Sigmoid colon (tissue), 7 donors: ENCODE data around the gene YIF1B. TPM values are rescaled to one million over a fixed set of nuclear protein-coding genes. Genes with fewer than 3 reads are reported as not detected.
"Not testable (repeated sequence)": the region's sequence is repeated elsewhere in the genome, so short reads cannot be mapped to it uniquely, and the experiment has no call there.

Experiments used
- DNase-seq: peaks from one replicate; pipeline ENCODE4 v3.0.0-alpha.2; 2019
- H3K27ac ChIP-seq, 4 donors: fragments of 200-600 bp; sonication (generic); one replicate each; pipeline ENCODE4 v1.5.1; 2016 to 2019; ENCODE audit warnings: mild to moderate bottlenecking in 1 of 4
- H3K27me3 ChIP-seq, 3 donors: fragments of 200-600 bp; sonication (generic); one replicate each; pipeline ENCODE4 v1.5.1; 2019; ENCODE audit warnings: mild to moderate bottlenecking in 1 of 3
- H3K36me3 ChIP-seq, 4 donors: fragments of 200-600 bp; sonication (generic); one replicate each; pipeline ENCODE4 v1.5.1; 2016 to 2019
- H3K4me1 ChIP-seq, 4 donors: fragments of 200-600 bp; sonication (generic); one replicate each; pipeline ENCODE4 v1.5.1; 2017 to 2019
- H3K4me3 ChIP-seq, 4 donors: fragments of 200-600 bp; sonication (generic); one replicate each; pipeline ENCODE4 v1.5.1; 2017 to 2019; ENCODE audit warnings: mild to moderate bottlenecking in 2 of 4, moderate library complexity in 1 of 4
- H3K9me3 ChIP-seq, 4 donors: fragments of 200-600 bp in 3 of 4; sonication (generic) in 3 of 4; one replicate each; pipeline versions ENCODE4 v1.5.1 to v1.6.1; 2013 to 2019
- CTCF ChIP-seq, 4 experiments: fragments of 450-650 bp in 3 of 4; fragments of 200-600 bp in 1 of 4; IDR thresholded peaks; one replicate each; pipeline ENCODE4 v1.5.1; 2016 to 2019; ENCODE audit warnings: antibody characterized with exemption in 4 of 4, mild to moderate bottlenecking in 3 of 4, moderate library complexity in 2 of 4
- EP300 ChIP-seq, 4 donors: sonication (generic); formaldehyde crosslinking; IDR thresholded peaks; one replicate each; pipeline ENCODE4 v1.6.1; 2017; ENCODE audit warnings: antibody characterized with exemption in 4 of 4
- POLR2A ChIP-seq, 2 donors: fragments of 450-650 bp; IDR thresholded peaks; one replicate each; pipeline ENCODE4 v1.6.1; 2016; ENCODE audit warnings: antibody characterized with exemption in 2 of 2, mild to moderate bottlenecking in 2 of 2, moderate library complexity in 2 of 2
- POLR2AphosphoS5 ChIP-seq, 4 donors: sonication (generic); formaldehyde crosslinking; IDR thresholded peaks; one replicate each; pipeline ENCODE4 v1.6.1; 2017; ENCODE audit warnings: antibody characterized with exemption in 4 of 4
- WGBS, 2 donors: extraction: QIAGEN DNeasy Blood & Tissue Kit; methylation state at CpG; one replicate each; pipeline ENCODE4 v1.1.7; 2013; 5-methylcytosine and 5-hydroxymethylcytosine counted together
- intact Hi-C: fragments of 100-400 bp; cut with DNase I; formaldehyde crosslinking; loops from one replicate; pipeline ENCODE4 v1.15.1; 2023
- polyA plus RNA-seq, 3 donors: library from polyadenylated mRNA; stranded (reverse); fragments of 200-250 nt; gene quantifications; one replicate each; pipeline ENCODE4 v1.2.3, GENCODE V29; 2013
- small RNA-seq, 3 donors: library from RNA; depleted of rRNA; stranded (forward); fragments of <200 nt; gene quantifications; one replicate each; pipeline ENCODE3, GENCODE V24; 2016
- total RNA-seq, 4 donors: library from RNA; depleted of rRNA; stranded (reverse); fragments of >200 nt; gene quantifications; one replicate each; pipeline ENCODE4 v1.1.0, GENCODE V29; 2016
- donor health status: healthy with polysubstance abuse.
- donor health status: Bipolar disorder and iron deficiency.
- donor health status: healthy.

Gene YIF1B
- total and polyA plus RNA-seq, 7 donors = 12.5 to 77.5 (median 14.3) TPM

- TF ChIP-seq CTCF (IDR thresholded peaks at IDR 0.05) (no peak), POLR2A (IDR thresholded peaks at IDR 0.05) (no peak), POLR2AphosphoS5 (IDR thresholded peaks at IDR 0.05) (no peak), EP300 (IDR thresholded peaks at IDR 0.05) (no peak)
- peak overlapping the region; percentile 61 to 71 (median 68) for H3K27ac ChIP-seq
- no peaks in the 10 kb centered on the region for H3K27me3 ChIP-seq
- intact Hi-C loops = no loop called here
- no peaks in the 10 kb centered on the region for H3K9me3 ChIP-seq
- peaks cover 0 to 26% (median 15%) of the 10 kb centered on the region in 4 donors for H3K4me1 ChIP-seq
- H3K4me3 ChIP-seq = peak overlapping the region; percentile 35 to 60 (median 50)
- no peak for DNase-seq
- 7% methylated on average over 34 of the region's 34 CpGs for WGBS, 2 donors
- no peaks in the 10 kb centered on the region for H3K36me3 ChIP-seq
Observed at GRCh38 chr19:38263689-38264485, 51.9 kb downstream of the YIF1B start.

- Histone ChIP-seq H3K36me3 (no peaks in the 10 kb centered on the region), H3K9me3 (no peaks in the 10 kb centered on the region), H3K4me1 (peaks cover 0 to 21% (median 15%) of the 10 kb centered on the region in 4 donors), H3K27me3 (no peaks in the 10 kb centered on the region), H3K27ac (no peak overlapping the region), H3K4me3 (no peak overlapping the region)
- intact Hi-C loops = no loop called here
- WGBS, 2 donors = 59 to 85% methylated on average over 7 of the region's 7 CpGs
- no peak for DNase-seq
- no peak for TF ChIP-seq POLR2A (IDR thresholded peaks at IDR 0.05)
- TF ChIP-seq CTCF (IDR thresholded peaks at IDR 0.05) = no peak
- TF ChIP-seq EP300 (IDR thresholded peaks at IDR 0.05) = no peak
- no peak for TF ChIP-seq POLR2AphosphoS5 (IDR thresholded peaks at IDR 0.05)
Observed at GRCh38 chr19:38262585-38263268, 53.0 kb downstream of the YIF1B start.

- H3K27me3 ChIP-seq, H3K27ac ChIP-seq, intact Hi-C loops, DNase-seq, H3K9me3 ChIP-seq, H3K4me3 ChIP-seq, H3K36me3 ChIP-seq: not testable (repeated sequence)
- 92 to 93% methylated on average over 12 of the region's 12 CpGs for WGBS, 2 donors
- H3K4me1 ChIP-seq = peaks cover 0 to 18% (median 14%) of the 10 kb centered on the region in 4 donors
Observed at GRCh38 chr19:38261942-38262341, 53.8 kb downstream of the YIF1B start.

- H3K36me3 ChIP-seq = no peaks in the 10 kb centered on the region
- WGBS, 2 donors = 51 to 59% methylated on average over 17 of the region's 17 CpGs
- intact Hi-C loops = no loop called here
- H3K27ac ChIP-seq = peak overlapping the region; percentile 90 to 94 (median 92)
- TF ChIP-seq POLR2A (IDR thresholded peaks at IDR 0.05) (no peak), POLR2AphosphoS5 (IDR thresholded peaks at IDR 0.05) (peak in 2 of 4 donors; percentile 8 to 32)
- H3K4me3 ChIP-seq = peak overlapping the region; percentile 60 to 86 (median 67)
- DNase-seq = no peak
- no peaks in the 10 kb centered on the region for H3K9me3 ChIP-seq
- no peaks in the 10 kb centered on the region for H3K27me3 ChIP-seq
- peaks cover 0 to 57% (median 40%) of the 10 kb centered on the region in 4 donors for H3K4me1 ChIP-seq
Observed at GRCh38 chr19:38255383-38256014, 60.2 kb downstream of the YIF1B start.

GRCh38 chr19:38253788-38254187 lies 62.0 kb downstream of the YIF1B start:
- no peak for DNase-seq
- Histone ChIP-seq H3K9me3 (no peaks in the 10 kb centered on the region), H3K27me3 (no peaks in the 10 kb centered on the region), H3K4me1 (peaks cover 0 to 61% (median 51%) of the 10 kb centered on the region in 4 donors), H3K27ac (peak overlapping the region; percentile 90 to 94 (median 92)), H3K36me3 (no peaks in the 10 kb centered on the region), H3K4me3 (peak overlapping the region; percentile 60 to 86 (median 67))
- intact Hi-C loops = no loop called here
- TF ChIP-seq EP300 (IDR thresholded peaks at IDR 0.05) (no peak), POLR2AphosphoS5 (IDR thresholded peaks at IDR 0.05) (no peak), POLR2A (IDR thresholded peaks at IDR 0.05) (no peak), CTCF (IDR thresholded peaks at IDR 0.05) (no peak)
- 81 to 89% methylated on average over 5 of the region's 5 CpGs for WGBS, 2 donors

Small RNA genes within 50 kb of the gene (small RNA-seq; reads per million reads assigned to genes)
- 0 reads per million in 3 donors for gene RF00019

Other genes starting within 250 kb of the YIF1B start
- gene DPF1, start 91.7 kb downstream of the YIF1B start, total RNA-seq = not detected
- gene DPF1, start 91.7 kb downstream of the YIF1B start, polyA plus RNA-seq = 1 to 10 TPM in 1 of 3 donors, under 1 TPM in 1, not detected in 1; 0.12 to 1.4 TPM
- 100 to 1,000 TPM; 441 to 736 (median 473) TPM for gene PPP1R14A, start 59.6 kb downstream of the YIF1B start, total RNA-seq
- 10 to 100 TPM; 24.6 to 93.9 (median 29.9) TPM for gene PPP1R14A, start 59.6 kb downstream of the YIF1B start, polyA plus RNA-seq
- 10 to 100 TPM; 14.3 to 20.7 (median 16.6) TPM for gene SPINT2, start 51.4 kb downstream of the YIF1B start, total RNA-seq
- gene SPINT2, start 51.4 kb downstream of the YIF1B start, polyA plus RNA-seq = 100 to 1,000 TPM; 170 to 616 (median 178) TPM
- 10 to 100 TPM in 1 of 4 donors, 1 to 10 TPM in 1, not detected in 2; 5.8 to 18.2 TPM for gene C19orf33, start 11.7 kb downstream of the YIF1B start, total RNA-seq
- gene C19orf33, start 11.7 kb downstream of the YIF1B start, polyA plus RNA-seq = 1,000 to 10,000 TPM in 2 of 3 donors, 100 to 1,000 TPM in 1; 704 to 2,364 (median 1,405) TPM
- gene KCNK6, start 3.9 kb upstream of the YIF1B start, total RNA-seq = 10 to 100 TPM in 3 of 4 donors, 1 to 10 TPM in 1; 6.6 to 24.6 (median 14.2) TPM
- 10 to 100 TPM in 1 of 3 donors, 1 to 10 TPM in 2; 5.4 to 20.6 (median 6.0) TPM for gene KCNK6, start 3.9 kb upstream of the YIF1B start, polyA plus RNA-seq
- 1 to 10 TPM; 2.3 to 5.5 (median 4.4) TPM for gene CATSPERG, start 19.9 kb upstream of the YIF1B start, total RNA-seq
- 1 to 10 TPM in 1 of 3 donors, under 1 TPM in 1, not detected in 1; 0.69 to 7.7 TPM for gene CATSPERG, start 19.9 kb upstream of the YIF1B start, polyA plus RNA-seq
- gene PSMD8, start 58.6 kb upstream of the YIF1B start, total RNA-seq = 100 to 1,000 TPM; 129 to 271 (median 158) TPM
- gene PSMD8, start 58.6 kb upstream of the YIF1B start, polyA plus RNA-seq = 100 to 1,000 TPM; 125 to 158 (median 147) TPM
- gene GGN, start 72.1 kb upstream of the YIF1B start, total RNA-seq = not detected
- gene GGN, start 72.1 kb upstream of the YIF1B start, polyA plus RNA-seq = under 1 TPM in 1 of 3 donors, not detected in 2; 0.28 TPM
- 1 to 10 TPM in 1 of 4 donors, under 1 TPM in 2, not detected in 1; 0.27 to 1.5 (median 0.36) TPM for gene SPRED3, start 72.8 kb upstream of the YIF1B start, total RNA-seq
- under 1 TPM in 2 of 3 donors, not detected in 1; under 0.01 to 0.47 TPM for gene SPRED3, start 72.8 kb upstream of the YIF1B start, polyA plus RNA-seq
- 10 to 100 TPM; 17.2 to 27.2 (median 18.6) TPM for gene FAM98C, start 87.1 kb upstream of the YIF1B start, total RNA-seq
- 10 to 100 TPM; 26.1 to 30.0 (median 27.0) TPM for gene FAM98C, start 87.1 kb upstream of the YIF1B start, polyA plus RNA-seq
- gene RASGRP4, start 110.3 kb upstream of the YIF1B start, total RNA-seq = 1 to 10 TPM; 2.5 to 3.6 (median 3.2) TPM
- gene RASGRP4, start 110.3 kb upstream of the YIF1B start, polyA plus RNA-seq = 1 to 10 TPM in 1 of 3 donors, under 1 TPM in 2; 0.69 to 3.6 (median 0.90) TPM
- gene RYR1, start 117.7 kb upstream of the YIF1B start, total RNA-seq = 1 to 10 TPM in 3 of 4 donors, under 1 TPM in 1; 0.71 to 4.1 (median 2.0) TPM
- gene RYR1, start 117.7 kb upstream of the YIF1B start, polyA plus RNA-seq = under 1 TPM; under 0.01 to 0.85 (median under 0.01) TPM